Mucosa of rectum (tissue), 2 donors: ENCODE data around the gene ELAVL1.

Source experiments
- H3K27ac ChIP-seq, 2 donors: one replicate each; pipeline ENCODE4 v1.7.0; 2013; ENCODE audit warnings: inconsistent platforms in 2 of 2, low read depth in 2 of 2, low read length in 2 of 2
- H3K27me3 ChIP-seq, 2 donors: one replicate each; pipeline ENCODE4 v1.7.0; 2013; ENCODE audit warnings: low read length in 2 of 2; ENCODE audit not compliant: control insufficient read depth in 2 of 2, insufficient read depth in 2 of 2
- H3K36me3 ChIP-seq, 2 donors: one replicate each; pipeline ENCODE4 v1.7.0; 2013; ENCODE audit warnings: low read length in 2 of 2; ENCODE audit not compliant: control insufficient read depth in 2 of 2, insufficient read depth in 2 of 2
- H3K4me1 ChIP-seq, 2 donors: one replicate each; pipeline ENCODE4 v1.7.0; 2013; ENCODE audit warnings: low read length in 2 of 2, mild to moderate bottlenecking in 1 of 2; ENCODE audit not compliant: control insufficient read depth in 2 of 2, insufficient read depth in 2 of 2
- H3K4me3 ChIP-seq, 2 donors: one replicate each; pipeline ENCODE4 v1.7.0; 2013; ENCODE audit warnings: low read length in 2 of 2
- H3K9ac ChIP-seq, 2 donors: one replicate each; pipeline ENCODE4 v1.7.0; 2013; ENCODE audit warnings: low read length in 2 of 2, low read depth in 1 of 2, mild to moderate bottlenecking in 1 of 2
- H3K9me3 ChIP-seq, 2 donors: one replicate each; pipeline ENCODE4 v1.7.0; 2013; ENCODE audit warnings: low read length in 2 of 2; ENCODE audit not compliant: control insufficient read depth in 2 of 2
- donor health status: healthy.
- donor health status: Normal muscosa, but diverticular disease.

Gene ELAVL1

DNA sequence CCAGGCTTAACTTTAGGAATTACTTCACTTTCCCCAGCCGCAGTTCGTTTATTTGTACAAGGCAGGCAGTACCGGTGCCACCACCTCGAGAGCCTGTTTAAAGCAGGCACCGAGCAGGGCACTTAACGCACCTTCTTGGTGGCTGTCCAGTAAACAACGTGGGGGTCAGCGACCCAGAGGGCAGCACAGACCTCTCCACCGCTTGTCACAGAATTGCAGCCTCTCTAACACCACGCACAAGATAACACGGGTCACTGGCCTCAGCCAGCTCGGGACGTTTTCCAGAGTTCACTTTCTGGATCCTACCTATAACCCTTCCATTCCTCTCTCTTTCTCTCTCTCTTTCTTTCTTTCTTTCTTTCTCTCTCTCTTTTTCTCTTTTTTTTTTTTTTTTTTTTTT, 16.8 kb upstream of the ELAVL1 start:
- Histone ChIP-seq H3K36me3 (no peaks in the 10 kb centered on the region), H3K9ac (no peak overlapping the region), H3K27ac (no peak overlapping the region), H3K9me3 (no peaks in the 10 kb centered on the region), H3K27me3 (no peaks in the 10 kb centered on the region), H3K4me1 (no peaks in the 10 kb centered on the region), H3K4me3 (no peak overlapping the region)

DNA sequence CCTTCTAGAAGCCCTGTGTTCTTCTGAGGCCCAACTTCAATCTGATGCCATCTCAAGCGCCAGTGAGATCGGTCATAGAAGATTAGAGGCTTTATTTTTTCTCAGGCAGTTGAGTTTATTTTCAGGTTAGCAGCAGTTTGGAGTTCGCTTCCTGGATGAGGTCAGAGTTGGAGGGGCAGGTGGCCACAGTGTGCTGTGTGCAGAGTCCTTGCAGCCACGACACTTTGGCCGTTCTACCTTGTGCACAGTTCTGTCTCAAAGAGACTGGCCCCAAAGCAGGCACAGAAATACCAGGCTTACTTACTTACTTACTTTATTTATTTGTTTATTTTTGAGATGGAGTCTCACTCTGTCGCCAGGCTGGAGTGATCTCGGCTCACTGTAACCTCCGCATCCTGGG, 15.9 kb upstream of the ELAVL1 start:
- Histone ChIP-seq H3K36me3 (no peaks in the 10 kb centered on the region), H3K27me3 (no peaks in the 10 kb centered on the region), H3K9me3 (no peaks in the 10 kb centered on the region), H3K4me3 (no peak overlapping the region), H3K27ac (no peak overlapping the region), H3K4me1 (no peaks in the 10 kb centered on the region), H3K9ac (no peak overlapping the region)

DNA sequence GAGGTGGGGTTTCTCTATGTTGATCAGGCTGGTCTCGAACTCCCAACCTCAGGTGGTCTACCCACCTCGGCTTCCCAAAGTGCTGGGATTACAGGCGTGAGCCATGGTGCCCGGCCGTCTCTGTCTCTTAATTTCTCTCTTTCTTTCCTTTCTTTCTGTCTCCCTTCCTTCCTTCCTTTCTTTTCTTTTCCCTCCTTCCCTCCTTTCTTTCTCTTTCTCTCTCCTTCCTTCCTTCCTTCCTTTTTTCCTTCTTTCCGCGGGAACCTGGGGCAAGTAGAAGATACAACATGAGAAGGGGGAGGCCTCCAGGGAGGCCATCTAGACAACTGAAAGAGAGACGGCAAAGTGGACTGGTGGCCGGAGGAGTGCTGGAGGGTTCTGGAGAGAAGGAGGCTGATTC, 15.2 kb upstream of the ELAVL1 start:
- H3K9ac ChIP-seq = no peak overlapping the region
- H3K4me3 ChIP-seq = no peak overlapping the region
- no peaks in the 10 kb centered on the region for H3K4me1 ChIP-seq
- no peaks in the 10 kb centered on the region for H3K27me3 ChIP-seq
- no peaks in the 10 kb centered on the region for H3K9me3 ChIP-seq
- no peaks in the 10 kb centered on the region for H3K36me3 ChIP-seq
- no peak overlapping the region for H3K27ac ChIP-seq

DNA sequence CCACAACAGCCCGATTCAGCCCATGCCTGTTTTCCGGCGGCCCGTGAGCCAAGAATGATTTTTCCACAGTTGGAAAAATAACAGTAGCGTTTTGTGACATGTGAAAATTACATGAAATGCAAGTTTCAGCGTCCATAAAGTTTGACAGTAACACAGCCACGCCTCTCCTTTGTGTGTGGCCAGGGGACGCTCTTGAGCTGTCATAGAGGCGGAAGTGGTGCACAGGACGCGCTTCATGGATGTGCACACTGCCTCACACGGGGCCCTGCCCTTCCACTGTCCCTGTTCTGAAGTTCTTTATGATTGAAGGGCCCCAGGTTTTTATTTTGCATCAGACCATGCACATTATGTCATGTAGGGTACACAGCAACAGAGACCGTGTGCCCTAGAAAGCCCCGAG, 12.4 kb upstream of the ELAVL1 start:
- H3K27ac ChIP-seq = no peak overlapping the region
- H3K4me3 ChIP-seq = no peak overlapping the region
- H3K36me3 ChIP-seq = no peaks in the 10 kb centered on the region
- no peak overlapping the region for H3K9ac ChIP-seq
- H3K9me3 ChIP-seq = no peaks in the 10 kb centered on the region
- no peaks in the 10 kb centered on the region for H3K4me1 ChIP-seq
- H3K27me3 ChIP-seq = no peaks in the 10 kb centered on the region

DNA sequence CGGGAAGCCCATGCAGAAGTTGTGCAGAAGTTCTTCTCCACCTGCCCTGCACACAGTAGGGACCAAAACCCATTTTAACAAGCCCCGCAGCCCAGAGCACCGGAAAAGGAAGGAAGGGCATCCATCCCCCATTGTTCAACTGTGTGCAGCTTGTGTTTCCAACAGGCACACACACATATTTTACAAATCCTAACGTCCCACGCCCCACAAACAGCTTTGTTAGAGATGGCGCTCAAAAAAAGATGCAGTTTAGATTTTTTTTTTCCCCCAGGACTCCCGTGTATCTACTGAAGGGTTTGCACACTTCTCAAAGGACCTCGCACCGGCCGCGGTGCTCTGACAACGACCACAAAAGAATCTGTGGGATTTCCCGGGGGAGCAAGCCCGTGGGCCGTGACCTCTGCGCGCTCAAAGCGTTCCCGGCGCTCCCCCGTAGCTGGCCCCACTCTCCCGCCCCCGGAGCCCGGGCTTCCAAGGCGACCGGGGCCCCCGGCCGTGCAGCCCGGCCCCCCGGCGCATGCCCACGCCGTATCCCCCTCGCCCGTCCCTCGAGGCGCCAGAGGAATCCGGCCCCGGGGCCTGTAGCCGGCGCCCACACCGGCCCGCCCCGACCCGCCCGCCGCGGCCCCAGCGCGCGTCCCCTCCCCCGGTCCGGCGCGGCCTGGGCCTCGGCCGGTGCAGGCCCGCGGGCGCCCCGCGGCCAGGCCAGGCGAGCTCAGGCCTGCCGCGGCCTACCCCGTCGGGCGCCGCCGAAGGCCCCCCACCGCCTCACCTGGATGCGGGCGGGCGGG, 523 bp downstream of the ELAVL1 start:
- H3K4me3 ChIP-seq = peak overlapping the region; percentile 66 to 76
- peak overlapping the region; percentile 53 to 55 for H3K9ac ChIP-seq

DNA sequence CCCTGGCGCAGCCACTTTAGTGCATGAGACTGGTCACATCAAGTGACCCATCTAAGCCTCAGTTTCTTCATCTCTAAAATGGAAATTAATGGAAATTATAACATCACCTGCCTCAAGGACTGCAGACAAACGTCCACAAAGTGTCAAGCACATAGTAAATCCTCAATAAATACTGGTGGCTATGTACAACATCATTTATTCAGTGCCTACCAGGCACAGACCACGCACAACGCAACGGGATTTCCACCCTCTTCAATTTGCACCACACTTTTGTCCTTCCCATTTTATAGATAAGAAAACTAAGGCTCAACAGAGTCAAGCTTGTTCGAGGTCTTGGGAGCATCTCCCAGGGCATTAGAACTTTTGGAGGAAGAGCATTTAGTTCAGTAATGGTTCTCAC, 1.4 kb downstream of the ELAVL1 start:
- H3K9me3 ChIP-seq = no peaks in the 10 kb centered on the region
- peaks cover 22 to 32% of the 10 kb centered on the region in 2 donors for H3K4me1 ChIP-seq
- H3K27me3 ChIP-seq = no peaks in the 10 kb centered on the region
- H3K4me3 ChIP-seq = peak overlapping the region; percentile 66 to 76
- H3K27ac ChIP-seq = no peak overlapping the region
- no peaks in the 10 kb centered on the region for H3K36me3 ChIP-seq
- H3K9ac ChIP-seq = no peak overlapping the region

More for the DNA sequence above, 523 bp downstream of the ELAVL1 start:
- Histone ChIP-seq H3K36me3 (no peaks in the 10 kb centered on the region), H3K27ac (peak overlapping the region in 1 of 2 donors; percentile 32), H3K27me3 (no peaks in the 10 kb centered on the region), H3K9me3 (no peaks in the 10 kb centered on the region), H3K4me1 (peaks cover 22 to 32% of the 10 kb centered on the region in 2 donors)

DNA sequence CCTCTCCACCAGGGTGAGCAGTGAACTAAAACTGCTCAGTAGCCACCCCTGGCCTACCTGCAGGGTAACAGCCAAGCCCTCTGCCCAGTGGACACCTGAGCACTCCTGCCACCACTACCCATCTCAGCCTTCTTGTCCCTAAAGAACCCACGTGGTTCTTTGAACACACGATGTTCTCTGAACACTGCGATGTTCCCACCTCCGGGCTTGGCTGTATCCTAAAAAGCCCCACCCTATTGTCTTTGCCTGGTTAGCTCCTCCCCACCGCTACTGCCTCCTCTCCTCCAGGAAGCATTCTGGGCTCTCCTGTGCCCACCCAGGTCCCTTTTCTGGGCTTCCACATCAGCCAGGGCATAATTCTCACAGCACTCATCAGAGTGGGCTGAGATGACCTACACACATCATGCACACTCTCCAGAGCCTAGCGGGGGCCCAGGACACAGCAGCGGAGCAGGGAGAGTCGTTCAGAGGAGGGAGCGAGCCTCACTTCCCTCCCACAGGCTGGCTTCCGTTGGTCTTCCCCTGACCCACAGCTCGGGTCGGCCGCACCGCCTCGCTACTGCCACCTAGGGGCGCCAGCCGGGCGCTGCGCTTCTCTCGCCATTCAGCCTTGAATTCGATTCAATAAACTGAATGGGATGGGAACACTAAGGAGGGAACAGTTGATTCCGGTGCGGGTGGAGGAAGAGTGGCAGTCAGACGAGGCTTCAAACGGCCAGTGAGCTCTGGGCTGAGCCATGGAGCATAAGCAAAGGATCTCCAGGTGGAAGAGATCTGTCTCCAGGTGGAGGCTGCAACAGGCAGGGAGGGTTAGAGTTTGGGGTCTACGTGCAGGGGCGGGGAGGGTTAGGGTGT, 3.2 kb downstream of the ELAVL1 start:
- Histone ChIP-seq H3K9me3 (no peaks in the 10 kb centered on the region), H3K27ac (peak overlapping the region; percentile 57 to 70), H3K36me3 (no peaks in the 10 kb centered on the region), H3K9ac (peak overlapping the region; percentile 44 to 47), H3K4me3 (peak overlapping the region in 1 of 2 donors; percentile 62), H3K27me3 (no peaks in the 10 kb centered on the region), H3K4me1 (peaks cover 22 to 32% of the 10 kb centered on the region in 2 donors)

DNA sequence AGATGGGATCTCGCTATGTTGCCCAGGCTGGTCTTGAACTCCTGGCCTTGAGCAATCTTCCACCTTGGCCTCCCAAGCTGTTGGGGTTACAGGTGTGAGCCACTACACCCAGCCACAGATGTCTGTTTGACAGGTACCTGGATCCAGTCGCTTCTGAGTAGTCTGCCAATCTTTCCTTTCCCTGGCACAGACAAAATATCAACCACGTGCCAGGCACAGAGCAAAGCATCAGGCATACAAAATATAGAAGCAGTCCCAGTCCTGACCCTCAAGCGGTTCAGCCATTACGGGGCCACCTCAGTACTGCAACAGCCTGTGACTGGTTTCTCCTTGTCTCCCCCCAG, 3.8 kb downstream of the ELAVL1 start:
- Histone ChIP-seq H3K27ac (peak overlapping the region in 1 of 2 donors; percentile 70), H3K9me3 (no peaks in the 10 kb centered on the region), H3K4me3 (peak overlapping the region in 1 of 2 donors; percentile 62), H3K9ac (peak overlapping the region in 1 of 2 donors; percentile 47), H3K4me1 (peaks cover 22 to 32% of the 10 kb centered on the region in 2 donors), H3K36me3 (no peaks in the 10 kb centered on the region), H3K27me3 (no peaks in the 10 kb centered on the region)

DNA sequence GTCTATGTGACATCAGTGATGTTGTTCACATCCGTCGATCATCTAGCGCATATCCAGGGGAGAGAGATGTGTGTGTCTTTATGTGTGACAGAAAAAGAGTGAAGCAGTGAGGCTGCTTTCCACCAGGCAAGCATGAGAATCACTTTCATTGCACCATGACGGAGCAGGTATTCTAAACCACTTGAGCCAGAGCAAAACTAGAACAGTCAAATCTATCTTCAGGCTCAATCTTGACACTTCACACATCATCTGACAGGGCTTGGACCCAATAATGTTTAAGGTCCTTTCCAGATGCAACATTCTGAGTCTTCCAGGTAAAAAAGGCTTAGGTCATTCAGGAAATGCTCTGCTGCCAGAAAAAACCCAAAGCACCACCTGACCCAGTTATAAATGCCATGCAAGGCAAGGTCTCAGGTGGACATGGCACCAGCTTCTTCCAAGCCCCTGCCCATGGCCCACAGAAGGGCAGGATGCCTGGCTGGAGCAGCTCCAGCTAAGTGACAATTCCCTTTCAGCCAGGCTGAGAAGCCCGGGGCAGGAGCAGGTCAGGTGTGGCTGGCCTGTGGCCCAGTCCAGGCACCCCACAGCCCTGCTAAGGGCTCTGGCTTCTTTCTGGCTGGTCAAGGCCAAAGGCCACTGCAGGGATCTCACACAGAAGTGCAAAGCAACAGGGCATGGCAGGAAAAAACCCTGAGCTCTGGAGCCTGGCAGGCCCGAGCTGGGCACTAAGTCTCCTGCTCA, 5.0 kb downstream of the ELAVL1 start:
- H3K9ac ChIP-seq = no peak overlapping the region
- H3K27me3 ChIP-seq = no peaks in the 10 kb centered on the region
- H3K4me3 ChIP-seq = no peak overlapping the region
- no peaks in the 10 kb centered on the region for H3K9me3 ChIP-seq
- H3K4me1 ChIP-seq = peaks cover 22 to 28% of the 10 kb centered on the region in 2 donors
- H3K27ac ChIP-seq = no peak overlapping the region
- H3K36me3 ChIP-seq = no peaks in the 10 kb centered on the region

DNA sequence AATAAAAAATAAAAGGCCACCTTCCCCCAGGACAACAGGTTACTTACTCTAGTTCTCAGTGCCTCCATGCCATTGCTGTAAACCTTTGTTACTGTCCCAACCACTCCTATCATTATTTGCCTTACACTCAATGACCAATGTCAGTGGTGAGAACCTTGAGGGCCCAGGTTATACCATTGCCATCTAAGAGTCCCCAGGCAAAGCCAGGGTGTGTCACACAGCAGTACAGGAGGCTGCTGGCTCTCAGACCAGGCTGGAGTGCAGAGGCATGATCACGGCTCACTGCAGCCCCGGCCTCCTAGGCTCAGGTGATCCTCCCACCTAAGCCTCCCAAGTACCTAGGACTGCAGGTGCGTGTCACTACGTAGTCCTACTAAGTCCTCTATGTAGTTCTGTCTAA, 6.1 kb downstream of the ELAVL1 start:
- Histone ChIP-seq H3K27me3 (no peaks in the 10 kb centered on the region), H3K36me3 (no peaks in the 10 kb centered on the region), H3K4me1 (peaks cover 18 to 23% of the 10 kb centered on the region in 2 donors), H3K9me3 (no peaks in the 10 kb centered on the region), H3K4me3 (no peak overlapping the region), H3K27ac (no peak overlapping the region), H3K9ac (no peak overlapping the region)
